Ishikawa (cell line): ENCODE results near the gene LPAR2.

Experiments
- EGR1 ChIP-seq: IDR thresholded peaks from 2 replicates; pipeline ENCODE4 v1.6.1; 2012
- EP300 ChIP-seq: IDR thresholded peaks from 2 replicates; pipeline ENCODE4 v1.6.1; 2012; ENCODE audit warnings: borderline replicate concordance
- FOXM1 ChIP-seq: IDR thresholded peaks from 2 replicates; pipeline ENCODE4 v1.6.1; 2012; ENCODE audit warnings: low read depth, borderline replicate concordance
- RAD21 ChIP-seq: IDR thresholded peaks from 2 replicates; pipeline ENCODE4 v1.6.1; 2012; ENCODE audit warnings: low read depth
- REST ChIP-seq: IDR thresholded peaks from 2 replicates; pipeline ENCODE4 v1.6.1; 2012; ENCODE audit warnings: low read depth, mild to moderate bottlenecking
- TAF1 ChIP-seq: IDR thresholded peaks from 2 replicates; pipeline ENCODE4 v1.6.1; 2012; ENCODE audit warnings: low read depth, mild to moderate bottlenecking
- USF1 ChIP-seq: IDR thresholded peaks from 2 replicates; pipeline ENCODE4 v1.6.1; 2012
- YY1 ChIP-seq: IDR thresholded peaks from 2 replicates; pipeline ENCODE4 v1.6.1; 2012; ENCODE audit warnings: low read depth
- TF ChIP-seq, protein P1 (sequence below): IDR thresholded peaks from 2 replicates; pipeline ENCODE4 v1.6.1; 2012

GRCh38 chr19:19653597-19654147 is 25.7 kb upstream of the LPAR2 start:
- TF ChIP-seq, protein P1, sequence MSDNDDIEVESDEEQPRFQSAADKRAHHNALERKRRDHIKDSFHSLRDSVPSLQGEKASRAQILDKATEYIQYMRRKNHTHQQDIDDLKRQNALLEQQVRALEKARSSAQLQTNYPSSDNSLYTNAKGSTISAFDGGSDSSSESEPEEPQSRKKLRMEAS, result no peak
- TF ChIP-seq FOXM1, result no peak
- TF ChIP-seq TAF1, result no peak
- TF ChIP-seq REST, result no peak
- TF ChIP-seq RAD21, result no peak
- TF ChIP-seq EP300, result no peak
- TF ChIP-seq USF1, result no peak
- TF ChIP-seq EGR1, result no peak
- TF ChIP-seq YY1, result no peak
